Sigmoid colon (tissue), 4 donors: ENCODE measurements around the gene FNDC8.

Source experiments
- POLR2A ChIP-seq, 2 donors: fragments of 450-650 bp; IDR thresholded peaks; one replicate each; pipeline ENCODE4 v1.6.1; 2016; ENCODE audit warnings: antibody characterized with exemption in 2 of 2, mild to moderate bottlenecking in 2 of 2, moderate library complexity in 2 of 2
- POLR2AphosphoS5 ChIP-seq, 4 donors: sonication (generic); formaldehyde crosslinking; IDR thresholded peaks; one replicate each; pipeline ENCODE4 v1.6.1; 2017; ENCODE audit warnings: antibody characterized with exemption in 4 of 4
- TF ChIP-seq, protein P1 (sequence below), 4 experiments: fragments of 450-650 bp in 3 of 4; fragments of 200-600 bp in 1 of 4; IDR thresholded peaks; one replicate each; pipeline ENCODE4 v1.5.1; 2016 to 2019; ENCODE audit warnings: antibody characterized with exemption in 4 of 4, mild to moderate bottlenecking in 3 of 4, moderate library complexity in 2 of 4

DNA sequence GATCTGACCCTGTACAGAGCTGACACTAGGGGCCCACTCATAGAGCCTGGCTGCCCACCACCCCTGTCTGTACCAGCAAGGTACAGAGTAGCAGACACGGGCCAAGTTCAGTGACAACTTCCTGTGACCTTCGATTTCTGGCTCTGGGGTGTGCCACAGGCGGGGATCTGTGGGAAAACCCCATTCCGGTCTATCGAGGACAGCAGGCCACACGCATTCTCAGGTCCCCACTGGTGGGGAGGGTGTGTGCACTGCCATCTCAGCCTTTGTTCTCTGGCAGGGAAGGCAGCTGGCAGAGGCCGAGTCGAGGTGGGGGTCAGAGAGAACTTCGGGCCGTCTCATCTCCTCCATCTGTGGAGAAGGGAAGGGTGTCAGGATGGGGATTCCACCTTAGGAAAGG is 10.7 kb downstream of the FNDC8 start:
- TF ChIP-seq, protein P1, sequence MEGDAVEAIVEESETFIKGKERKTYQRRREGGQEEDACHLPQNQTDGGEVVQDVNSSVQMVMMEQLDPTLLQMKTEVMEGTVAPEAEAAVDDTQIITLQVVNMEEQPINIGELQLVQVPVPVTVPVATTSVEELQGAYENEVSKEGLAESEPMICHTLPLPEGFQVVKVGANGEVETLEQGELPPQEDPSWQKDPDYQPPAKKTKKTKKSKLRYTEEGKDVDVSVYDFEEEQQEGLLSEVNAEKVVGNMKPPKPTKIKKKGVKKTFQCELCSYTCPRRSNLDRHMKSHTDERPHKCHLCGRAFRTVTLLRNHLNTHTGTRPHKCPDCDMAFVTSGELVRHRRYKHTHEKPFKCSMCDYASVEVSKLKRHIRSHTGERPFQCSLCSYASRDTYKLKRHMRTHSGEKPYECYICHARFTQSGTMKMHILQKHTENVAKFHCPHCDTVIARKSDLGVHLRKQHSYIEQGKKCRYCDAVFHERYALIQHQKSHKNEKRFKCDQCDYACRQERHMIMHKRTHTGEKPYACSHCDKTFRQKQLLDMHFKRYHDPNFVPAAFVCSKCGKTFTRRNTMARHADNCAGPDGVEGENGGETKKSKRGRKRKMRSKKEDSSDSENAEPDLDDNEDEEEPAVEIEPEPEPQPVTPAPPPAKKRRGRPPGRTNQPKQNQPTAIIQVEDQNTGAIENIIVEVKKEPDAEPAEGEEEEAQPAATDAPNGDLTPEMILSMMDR (IDR thresholded peaks at IDR 0.05) = no peak
- TF ChIP-seq POLR2AphosphoS5 (IDR thresholded peaks at IDR 0.05) = no peak
- no peak for TF ChIP-seq POLR2A (IDR thresholded peaks at IDR 0.05)
